GM21528 (cell line): Measurements from ENCODE around the gene TDP2.
A peak's percentile ranks its signal among the peaks of the same experiment; 100 is the strongest.
"Not testable (repeated sequence)": the region's sequence is repeated elsewhere in the genome, so short reads cannot be mapped to it uniquely, and the experiment has no call there.

Experiments
- ATAC-seq: cut with Tn5 transposase; IDR thresholded peaks from one replicate; pipeline ENCODE4 v1.9.1; 2021; ENCODE audit warnings: mild to moderate bottlenecking, moderate library complexity; ENCODE audit not compliant: unreplicated experiment, low FRiP score

Gene TDP2

GRCh38 chr6:24666641-24667377 is at the start of gene TDP2, which contains the start of gene ACOT13:
Gene TDP2 (minus strand): TSS chr6:24666899. CDS start chr6:24666862, 37 bp downstream.
Gene ACOT13 (plus strand): TSS chr6:24667077. CDS start chr6:24667264, 187 bp downstream.
- peak; percentile 94 for ATAC-seq

GRCh38 chr6:24710519-24711303 is 44.0 kb upstream of the TDP2 start:
- ATAC-seq = no peak

- no peak for ATAC-seq
These were observed 42.5 kb upstream of the TDP2 start for GRCh38 chr6:24709014-24709711.

GRCh38 chr6:24708612-24709011 is 41.9 kb upstream of the TDP2 start:
- no peak for ATAC-seq

- ATAC-seq = no peak
These were observed 37.8 kb upstream of the TDP2 start for GRCh38 chr6:24704468-24704867.

GRCh38 chr6:24702720-24703282 is 36.1 kb upstream of the TDP2 start:
- no peak for ATAC-seq

GRCh38 chr6:24699521-24700359 is 33.0 kb upstream of the TDP2 start:
- no peak for ATAC-seq

- no peak for ATAC-seq
These were observed 29.4 kb upstream of the TDP2 start for GRCh38 chr6:24696097-24696496.

- ATAC-seq = not testable (repeated sequence)
These were observed 28.9 kb upstream of the TDP2 start for GRCh38 chr6:24695635-24696034.

- ATAC-seq = peak; percentile 58
These were observed 27.5 kb upstream of the TDP2 start for GRCh38 chr6:24694198-24694597.

GRCh38 chr6:24692848-24693592 is 26.3 kb upstream of the TDP2 start:
- ATAC-seq = no peak

GRCh38 chr6:24692415-24692814 is 25.7 kb upstream of the TDP2 start:
- no peak for ATAC-seq

- ATAC-seq = no peak
These were observed 25.3 kb upstream of the TDP2 start for GRCh38 chr6:24692003-24692402.

- ATAC-seq = no peak
These were observed 24.9 kb upstream of the TDP2 start for GRCh38 chr6:24691550-24691949.

GRCh38 chr6:24690593-24690992 is 23.9 kb upstream of the TDP2 start:
- ATAC-seq = no peak

GRCh38 chr6:24689964-24690363 is 23.3 kb upstream of the TDP2 start:
- ATAC-seq = no peak

- ATAC-seq = no peak
These were observed 20.2 kb upstream of the TDP2 start for GRCh38 chr6:24686946-24687345.

- no peak for ATAC-seq
These were observed 19.7 kb upstream of the TDP2 start for GRCh38 chr6:24686408-24686807.
